Lung (tissue), 12 donors: ENCODE results near the gene IDH3G. TPM values are rescaled to one million over a fixed set of nuclear protein-coding genes. Genes with fewer than 3 reads are reported as not detected.

Experiments
- ATAC-seq: fragments of 200-7000 bp; cut with Tn5 transposase; one replicate; pipeline ENCODE4 v1.9.1; 2020; ENCODE audit warnings: moderate number of reproducible peaks; ENCODE audit not compliant: insufficient read depth, low FRiP score
- DNase-seq, 3 donors: peaks; one replicate each; pipeline ENCODE4 v3.0.0-alpha.2; 2013 to 2017
- H3K27ac ChIP-seq, 2 donors: one replicate each; pipeline ENCODE4 v1.5.1; 2013; ENCODE audit warnings: mild to moderate bottlenecking in 2 of 2, moderate library complexity in 2 of 2, control low read depth in 1 of 2, inconsistent platforms in 1 of 2, low read depth in 1 of 2, low read length in 1 of 2
- H3K27me3 ChIP-seq, 3 donors: one replicate each; pipeline ENCODE4 v1.5.1; 2013; ENCODE audit warnings: low read length in 2 of 3; ENCODE audit not compliant: control insufficient read depth in 3 of 3, insufficient read depth in 3 of 3
- H3K36me3 ChIP-seq, 4 donors: one replicate each; pipeline ENCODE4 v1.5.1; 2013; ENCODE audit warnings: low read length in 4 of 4, mild to moderate bottlenecking in 1 of 4, moderate library complexity in 1 of 4; ENCODE audit not compliant: control insufficient read depth in 4 of 4, insufficient read depth in 4 of 4
- H3K4me1 ChIP-seq, 5 donors: one replicate each; pipeline ENCODE4 v1.5.1; 2013; ENCODE audit warnings: low read length in 5 of 5, mild to moderate bottlenecking in 2 of 5, moderate library complexity in 1 of 5; ENCODE audit not compliant: control insufficient read depth in 5 of 5, insufficient read depth in 5 of 5
- H3K4me3 ChIP-seq: one replicate; pipeline ENCODE4 v1.5.1; 2013; ENCODE audit warnings: mild to moderate bottlenecking, control low read depth, moderate library complexity
- H3K9ac ChIP-seq, 2 donors: one replicate each; pipeline ENCODE4 v1.5.1; 2013; ENCODE audit warnings: low read length in 2 of 2, control low read depth in 1 of 2; ENCODE audit not compliant: insufficient read depth in 1 of 2
- H3K9me3 ChIP-seq, 4 donors: one replicate each; pipeline ENCODE4 v1.5.1; 2013; ENCODE audit warnings: low read length in 3 of 4, mild to moderate bottlenecking in 1 of 4, moderate library complexity in 1 of 4; ENCODE audit not compliant: control insufficient read depth in 4 of 4, insufficient read depth in 3 of 4
- CTCF ChIP-seq: IDR thresholded peaks from 2 replicates; pipeline ENCODE4 v1.5.1; 2012; ENCODE audit warnings: mild to moderate bottlenecking; ENCODE audit errors: control extremely low read depth, extremely low read depth
- WGBS, 2 donors: extraction: QIAGEN DNeasy Blood & Tissue Kit; methylation state at CpG; one replicate each; pipeline ENCODE4 v1.1.7; 2013; 5-methylcytosine and 5-hydroxymethylcytosine counted together
- polyA plus RNA-seq, 2 donors: library from polyadenylated mRNA; stranded (reverse); fragments of 200-250 nt; gene quantifications; one replicate each; pipeline ENCODE4 v1.2.1, GENCODE V29; 2013
- total RNA-seq, 2 donors: library from RNA; depleted of rRNA in 1 of 2; stranded (reverse); fragments of >200 nt in 1 of 2; gene quantifications; one replicate each; pipeline ENCODE4 v1.2.1, GENCODE V29; 2014 to 2021
- donor health status: control.
- donor health status: control.
- donor health status: Bipolar disorder and iron deficiency.
- donor health status: healthy.
- donor health status: DM: yes; HTN: yes; CAD: no.

IDH3G gene
- total and polyA plus RNA-seq, 4 donors: 30.4 to 65.5 (median 54.7) TPM

GRCh38 chrX:153824348-153824747, 30.2 kb upstream of the IDH3G start:
- H3K27me3 ChIP-seq: peaks cover 0 to 9% (median 4%) of the 10 kb centered on the region in 3 donors
- WGBS, 2 donors: 84 to 86% methylated on average over 9 to 10 of the region's 10 CpGs
- H3K36me3 ChIP-seq: no peaks in the 10 kb centered on the region
- no peak overlapping the region for H3K27ac ChIP-seq
- H3K4me1 ChIP-seq: peaks cover 0 to 3% (median 0%) of the 10 kb centered on the region in 5 donors
- TF ChIP-seq CTCF: no peak
- ATAC-seq (no peak), DNase-seq (no peak)
- peaks cover 0 to 11% (median 0%) of the 10 kb centered on the region in 4 donors for H3K9me3 ChIP-seq
- no peak overlapping the region for H3K9ac ChIP-seq
- no peak overlapping the region for H3K4me3 ChIP-seq

DNA sequence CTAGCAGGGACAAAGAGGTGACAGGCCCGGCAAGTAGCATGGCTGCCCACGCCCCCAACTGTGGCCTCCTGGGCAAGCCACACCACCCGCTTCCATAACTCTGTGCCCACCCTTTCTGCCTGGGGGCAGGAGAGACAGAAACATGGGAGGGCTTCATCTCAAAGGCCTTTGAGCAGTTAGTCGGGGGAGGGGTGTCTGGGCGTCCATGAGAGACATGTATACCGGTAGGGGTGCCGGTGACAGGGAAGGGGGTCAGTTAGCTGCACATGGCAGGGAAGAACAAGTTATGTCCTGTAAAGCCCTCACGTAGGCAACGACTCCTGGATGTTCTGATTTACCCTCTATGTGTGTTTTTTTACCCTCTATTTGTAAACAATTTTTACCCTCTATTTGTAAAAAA, 26.9 kb upstream of the IDH3G start:
- no peak overlapping the region for H3K9ac ChIP-seq
- 87 to 96% methylated on average over 7 to 9 of the region's 9 CpGs for WGBS, 2 donors
- no peak overlapping the region for H3K4me3 ChIP-seq
- peaks cover 0 to 4% (median 0%) of the 10 kb centered on the region in 5 donors for H3K4me1 ChIP-seq
- DNase-seq: no peak
- ATAC-seq: no peak
- H3K27ac ChIP-seq: no peak overlapping the region
- H3K36me3 ChIP-seq: no peaks in the 10 kb centered on the region
- no peak for TF ChIP-seq CTCF
- H3K9me3 ChIP-seq: no peaks in the 10 kb centered on the region
- peaks cover 0 to 4% (median 0%) of the 10 kb centered on the region in 3 donors for H3K27me3 ChIP-seq

DNA sequence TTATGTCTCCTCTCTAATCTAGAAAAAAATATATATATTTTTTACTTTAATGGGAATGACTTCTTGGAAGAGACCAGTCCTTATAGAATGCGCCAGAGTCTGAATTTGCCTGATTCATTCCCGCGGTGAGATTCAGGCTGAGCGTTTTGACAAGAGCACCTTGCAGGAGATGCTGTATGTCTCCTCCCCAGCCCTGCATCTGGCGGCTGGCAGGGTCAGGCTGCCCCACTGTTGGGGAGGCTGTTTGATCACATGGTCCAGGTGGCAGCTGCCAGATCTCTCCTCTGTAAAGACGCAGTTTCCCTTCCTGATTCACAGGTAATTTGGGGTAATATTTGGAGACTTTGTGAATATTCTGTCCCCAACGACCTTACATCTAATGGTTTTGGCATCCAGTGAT, 26.4 kb upstream of the IDH3G start:
- Histone ChIP-seq H3K27ac (no peak overlapping the region), H3K36me3 (no peaks in the 10 kb centered on the region), H3K4me1 (peaks cover 0 to 4% (median 0%) of the 10 kb centered on the region in 5 donors), H3K4me3 (no peak overlapping the region), H3K9ac (no peak overlapping the region), H3K9me3 (no peaks in the 10 kb centered on the region), H3K27me3 (peaks cover 0 to 3% (median 0%) of the 10 kb centered on the region in 3 donors)
- no peak for TF ChIP-seq CTCF
- 81 to 84% methylated on average over 7 of the region's 7 CpGs for WGBS, 2 donors
- ATAC-seq: no peak
- no peak for DNase-seq
